NCI-H510A (cell line): ENCODE measurements around the gene ADGRE3.
"Not testable (repeated sequence)": the region's sequence is repeated elsewhere in the genome, so short reads cannot be mapped to it uniquely, and the experiment has no call there.

Source experiments
- DNase-seq: peaks from one replicate; lab custom pipeline; 2025; lab: John Stamatoyannopoulos, UW

The ADGRE3 gene

GRCh38 chr19:14661372-14661924 is 13.2 kb downstream of the ADGRE3 start:
- DNase-seq, result no peak

GRCh38 chr19:14659874-14660489 is 14.7 kb downstream of the ADGRE3 start:
- no peak for DNase-seq

- DNase-seq, result no peak
Observed at GRCh38 chr19:14655726-14656125, 18.9 kb downstream of the ADGRE3 start.

- DNase-seq, result no peak
Observed at GRCh38 chr19:14654786-14655560, 19.7 kb downstream of the ADGRE3 start.

DNA sequence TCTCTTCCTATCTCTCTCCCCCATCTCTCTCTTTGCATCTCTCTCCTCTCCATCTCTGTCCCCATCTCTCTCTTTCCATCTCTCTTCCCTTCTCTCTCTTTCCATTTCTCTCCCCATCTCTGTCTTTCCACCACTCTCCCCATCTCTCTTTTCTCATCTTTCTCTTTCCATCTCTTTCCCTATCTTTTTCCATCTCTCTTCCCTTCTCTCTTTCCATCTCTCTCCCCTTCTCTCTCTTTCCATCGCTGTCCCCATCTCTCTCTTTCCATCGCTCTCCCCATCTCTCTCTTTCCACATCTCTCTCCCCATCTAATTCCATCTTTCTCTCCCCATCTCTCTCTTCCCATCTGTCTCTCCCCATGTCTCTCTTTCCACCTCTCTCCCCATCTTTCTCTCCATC is 24.5 kb downstream of the ADGRE3 start:
- no peak for DNase-seq

DNA sequence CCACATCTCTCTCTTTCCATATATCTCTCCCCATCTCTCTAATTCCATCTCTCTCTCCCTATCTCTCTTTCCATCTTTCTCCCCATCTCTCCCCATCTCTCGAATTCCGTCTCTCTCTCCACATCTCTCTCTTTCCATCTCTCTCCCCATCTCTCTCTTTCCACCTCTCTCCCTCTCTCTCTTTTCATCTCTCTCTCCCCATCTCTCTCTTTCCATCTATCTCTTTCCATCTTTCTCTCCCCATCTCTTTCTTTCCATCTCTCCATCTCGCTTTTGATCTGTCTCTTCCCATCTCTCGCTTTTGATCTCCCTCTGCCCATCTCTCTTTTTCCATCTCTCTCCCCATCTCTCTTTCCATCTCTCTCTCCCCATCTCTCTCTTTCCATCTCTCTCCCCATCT is 25.6 kb downstream of the ADGRE3 start:
- DNase-seq, result no peak

DNA sequence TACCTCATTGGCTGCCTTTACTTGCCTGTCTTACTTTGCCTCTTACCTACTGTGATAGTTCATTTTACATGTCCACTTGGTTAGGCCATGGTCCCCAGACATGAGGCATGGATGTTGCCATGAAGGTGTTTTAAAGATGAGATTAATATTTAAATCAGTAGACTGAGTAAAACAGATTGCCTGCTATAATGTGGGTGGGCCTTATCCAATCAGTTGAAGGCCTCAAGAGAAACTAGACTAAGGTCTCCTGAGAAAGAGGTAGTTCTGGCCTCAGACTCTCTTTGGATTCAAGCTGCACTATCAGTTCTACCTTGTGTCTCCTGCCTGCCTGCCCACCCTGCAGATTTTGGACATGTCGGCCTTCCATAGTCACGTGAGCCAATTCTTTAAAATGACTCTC is 26.1 kb downstream of the ADGRE3 start:
- DNase-seq, result no peak

DNA sequence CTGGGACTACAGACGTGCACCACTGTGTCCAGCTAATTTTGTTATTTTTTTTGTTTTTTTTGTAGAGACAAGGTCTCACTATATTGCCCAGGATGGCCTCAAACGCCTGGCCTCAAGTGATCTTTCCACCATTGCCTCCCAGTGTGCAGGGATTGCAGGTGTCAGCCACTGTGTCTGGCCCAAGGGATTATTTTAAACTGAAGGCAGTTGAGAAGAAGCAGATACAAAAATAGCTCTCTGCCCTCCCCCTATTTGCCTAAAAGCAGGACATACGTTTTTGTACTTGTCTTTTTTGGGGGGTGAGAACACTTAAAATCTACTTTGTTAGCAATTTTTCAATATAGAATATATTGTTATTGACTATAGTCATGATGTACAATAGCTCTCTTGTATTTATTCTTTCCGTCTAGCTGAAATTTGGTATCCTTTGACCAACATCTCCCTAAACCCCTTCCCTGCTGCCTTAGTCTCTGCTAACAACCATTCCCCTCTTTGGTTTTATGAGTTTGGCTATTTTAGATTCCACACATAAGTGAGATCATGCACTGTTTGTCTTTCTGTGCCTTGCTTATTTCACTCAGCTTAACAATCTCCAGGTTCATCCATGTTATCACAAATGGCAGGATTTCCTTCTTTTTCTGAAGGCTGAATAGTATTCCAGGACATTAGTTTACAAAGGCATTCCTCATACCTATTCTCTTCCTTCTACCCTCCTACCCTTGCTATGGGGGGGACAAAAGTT is 34.9 kb downstream of the ADGRE3 start:
- no peak for DNase-seq

- DNase-seq, result no peak
Observed at GRCh38 chr19:14632286-14632685, 42.4 kb downstream of the ADGRE3 start.

GRCh38 chr19:14629557-14629956 is 45.1 kb downstream of the ADGRE3 start:
- DNase-seq, result no peak

DNA sequence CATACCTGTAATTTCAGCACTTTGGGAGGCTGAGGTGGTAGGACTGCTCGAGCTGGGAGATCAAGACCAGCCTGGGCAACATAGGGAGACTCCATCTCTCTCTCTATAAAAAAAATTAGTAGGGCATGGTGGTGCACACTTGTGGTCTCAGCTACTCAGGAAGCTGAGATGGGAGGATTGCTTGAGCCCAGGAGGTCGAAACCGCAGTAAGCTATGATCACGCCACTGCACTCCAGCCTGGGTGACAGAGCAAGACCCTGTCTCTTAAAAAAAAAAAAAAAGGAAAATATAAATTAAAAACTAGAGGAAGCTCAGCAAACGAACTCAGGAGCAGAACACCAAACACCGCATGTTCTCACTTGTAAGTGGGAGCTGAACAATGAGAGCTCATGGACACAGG is 50.2 kb downstream of the ADGRE3 start:
- not testable (repeated sequence) for DNase-seq

DNA sequence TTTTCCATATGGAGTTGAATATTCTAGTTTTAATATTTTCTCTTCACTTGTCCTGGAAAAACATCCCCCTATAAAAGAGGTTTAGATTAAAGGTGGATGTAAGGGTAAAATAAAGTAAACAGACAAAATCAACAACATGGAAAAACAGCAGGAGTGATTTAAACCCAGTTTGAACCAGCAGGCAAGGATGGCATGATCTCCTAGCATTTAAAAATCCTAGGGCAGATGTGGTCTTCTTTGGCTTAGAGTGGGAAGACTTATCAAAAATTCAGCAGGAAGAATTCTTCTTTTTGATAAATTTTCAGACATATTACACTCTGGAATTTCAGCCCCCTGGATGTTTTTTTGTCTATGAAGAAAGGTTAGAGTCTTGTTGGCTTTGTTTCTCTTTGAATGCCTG is 55.2 kb downstream of the ADGRE3 start:
- DNase-seq, result no peak

- no peak for DNase-seq
Observed at GRCh38 chr19:14616407-14616806, 58.2 kb downstream of the ADGRE3 start.

- no peak for DNase-seq
Observed at GRCh38 chr19:14615623-14616022, 59.0 kb downstream of the ADGRE3 start.

DNA sequence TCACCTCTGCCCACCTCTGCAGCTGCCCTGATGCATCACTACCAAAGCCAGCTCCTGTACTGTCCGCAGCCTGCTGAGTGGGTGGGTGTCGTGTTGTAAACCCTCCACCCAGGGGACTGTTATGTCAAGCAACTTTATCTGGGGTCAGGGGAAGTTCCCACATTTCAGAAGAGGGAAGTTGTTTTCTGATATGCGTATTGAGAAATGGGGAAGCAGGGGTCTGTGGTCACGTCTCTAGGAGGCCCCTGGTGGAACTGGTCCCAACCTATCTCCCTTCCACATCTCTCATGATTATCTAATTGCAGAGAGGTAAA is 60.6 kb downstream of the ADGRE3 start:
- no peak for DNase-seq

GRCh38 chr19:14613399-14614098 is 61.1 kb downstream of the ADGRE3 start:
- not testable (repeated sequence) for DNase-seq

GRCh38 chr19:14612657-14613056 is 62.0 kb downstream of the ADGRE3 start:
- no peak for DNase-seq

GRCh38 chr19:14612242-14612641 is 62.4 kb downstream of the ADGRE3 start:
- DNase-seq, result not testable (repeated sequence)

DNA sequence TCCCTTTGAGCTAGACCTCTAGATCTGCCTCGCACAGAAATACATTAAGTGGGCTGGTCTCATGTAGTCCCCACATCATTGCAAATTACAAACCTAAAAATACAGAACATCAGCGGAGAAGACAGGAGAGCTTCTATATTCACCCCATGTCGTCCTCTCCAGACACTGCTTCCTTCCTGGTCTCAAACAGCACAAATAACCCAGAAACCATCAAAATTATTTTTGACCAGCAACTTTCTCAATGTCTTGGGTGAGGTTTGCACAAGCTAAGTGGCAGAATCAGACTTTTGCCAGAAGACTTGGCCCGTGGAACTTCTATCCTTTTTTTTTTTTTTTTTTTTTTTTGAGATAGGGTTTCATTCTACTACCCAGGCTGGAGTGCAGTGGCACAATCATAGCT is 63.6 kb downstream of the ADGRE3 start:
- no peak for DNase-seq

DNA sequence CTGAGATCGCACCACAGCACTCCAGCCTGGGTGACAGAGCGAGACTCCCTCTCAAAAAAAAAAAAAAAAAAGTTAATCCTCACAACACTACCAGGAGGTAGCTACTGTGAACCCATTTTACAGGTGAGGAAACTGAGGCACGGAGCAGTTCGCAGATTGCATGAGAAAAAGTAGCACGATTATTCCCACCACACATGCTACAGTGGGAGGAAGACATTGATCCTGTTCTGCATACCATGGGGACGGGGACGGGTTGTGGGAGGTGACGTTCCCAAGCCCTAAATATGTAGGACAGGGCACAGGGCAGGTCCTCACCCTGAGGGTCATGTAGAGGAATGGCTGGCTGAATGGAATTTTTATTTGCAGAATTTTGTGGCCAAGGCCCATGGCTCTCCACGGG is 68.0 kb downstream of the ADGRE3 start:
- no peak for DNase-seq

DNA sequence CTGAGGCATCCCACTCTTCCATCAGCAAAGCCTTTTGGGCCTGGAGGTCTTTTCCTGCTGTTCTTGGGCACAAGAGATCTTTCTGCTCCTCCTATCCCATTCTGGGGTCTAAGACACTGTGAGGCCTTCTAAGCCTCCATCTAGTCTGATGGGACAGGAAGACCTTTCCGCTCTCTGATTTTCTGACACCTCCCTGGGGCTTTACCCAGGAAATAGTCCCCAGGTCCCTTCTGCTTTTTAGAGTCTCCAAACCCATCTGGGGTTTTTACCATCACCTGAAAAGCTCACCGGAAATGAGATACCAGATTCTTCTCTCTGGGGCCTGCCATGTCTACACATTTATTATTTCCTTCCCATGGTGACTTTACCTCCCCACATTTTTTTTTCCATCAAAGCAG is 70.7 kb downstream of the ADGRE3 start:
- DNase-seq, result no peak

DNA sequence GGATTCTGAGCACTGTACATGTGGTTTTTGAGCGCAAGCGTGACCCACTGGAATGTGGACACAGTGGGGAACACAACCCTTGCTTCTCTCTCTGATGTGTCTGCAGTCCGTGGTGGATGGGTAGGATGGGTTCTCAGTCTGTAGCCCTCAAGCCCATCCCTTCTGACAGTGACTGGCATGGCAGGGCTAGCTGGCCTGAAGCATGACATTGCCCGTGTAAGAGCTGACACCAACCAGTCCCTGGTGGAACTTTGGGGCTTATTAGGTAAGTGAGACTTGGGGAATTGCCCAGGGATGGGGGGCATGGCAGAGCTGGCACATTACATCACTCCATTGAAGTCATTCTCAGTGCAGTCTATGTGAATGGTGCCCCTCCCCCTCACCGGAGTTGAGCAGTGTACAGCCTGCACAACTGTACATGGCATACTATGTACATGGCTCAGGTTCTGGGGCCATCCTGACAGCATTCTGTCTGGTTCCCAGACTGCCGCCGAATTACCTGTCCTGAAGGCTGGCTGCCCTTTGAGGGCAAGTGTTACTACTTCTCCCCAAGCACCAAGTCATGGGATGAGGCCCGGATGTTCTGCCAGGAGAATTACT is 75.0 kb downstream of the ADGRE3 start:
- DNase-seq, result no peak
